B cell (primary cell): ENCODE data around the gene CHCHD6. TPM values are rescaled to one million over a fixed set of nuclear protein-coding genes. Genes with fewer than 3 reads are reported as not detected.

Experiments used
- ATAC-seq: fragments of 200-7000 bp; cut with Tn5 transposase; one replicate; pipeline ENCODE4 v1.10.0; 2021; ENCODE audit warnings: low read depth, mild to moderate bottlenecking, moderate number of reproducible peaks, moderate library complexity
- CTCF ChIA-PET: fragments of 350-600 bp; sonication (Branson Sonifier 250); formaldehyde crosslinking; loops from one replicate; lab custom pipeline; 2021; ENCODE audit warnings: antibody characterized with exemption, inconsistent platforms; lab: Charles Lee
- POLR2A ChIA-PET: fragments of 350-600 bp; sonication (Branson Sonifier 250); formaldehyde crosslinking; loops from one replicate; lab custom pipeline; 2021; ENCODE audit warnings: antibody characterized with exemption; lab: Charles Lee
- DNase-seq: peaks from one replicate; pipeline ENCODE4 v3.0.0; 2013
- H2AFZ ChIP-seq: 2 replicates; pipeline ENCODE4 v1.6.1; 2012; ENCODE audit warnings: mild to moderate bottlenecking, low read depth, low read length; ENCODE audit not compliant: insufficient read depth, poor library complexity, severe bottlenecking
- H3K27ac ChIP-seq, 2 donors: 1 replicate in 1 of 2; 2 replicates in 1 of 2; pipeline ENCODE4 v1.5.1; 2012 to 2013; ENCODE audit warnings: low read length in 2 of 2, mild to moderate bottlenecking in 2 of 2, moderate library complexity in 1 of 2
- H3K27me3 ChIP-seq, 4 experiments: fragments of 200-600 bp in 1 of 4; sonication (generic) in 1 of 4; replicated peaks in 1 of 4; 1 replicate in 2 of 4; 2 replicates in 2 of 4; pipeline versions ENCODE4 v1.6.1 to v1.7.0; 2013 to 2016; ENCODE audit warnings: low read length in 3 of 4, mild to moderate bottlenecking in 2 of 4, mixed read lengths in 1 of 4, moderate library complexity in 1 of 4; ENCODE audit not compliant: insufficient read depth in 4 of 4, control insufficient read depth in 3 of 4; ENCODE audit errors: control extremely low read depth in 1 of 4
- H3K36me3 ChIP-seq, 2 experiments: replicated peaks in 1 of 2; 1 replicate in 1 of 2; 2 replicates in 1 of 2; pipeline versions ENCODE4 v1.6.1 to v1.7.1; 2013; ENCODE audit warnings: low read length in 1 of 2; ENCODE audit not compliant: insufficient read depth in 2 of 2, control insufficient read depth in 1 of 2; ENCODE audit errors: control extremely low read depth in 1 of 2, extremely low read depth in 1 of 2
- H3K4me1 ChIP-seq, 2 donors: fragments of 200-600 bp in 1 of 2; sonication (generic) in 1 of 2; 1 replicate in 1 of 2; 2 replicates in 1 of 2; pipeline versions ENCODE4 v1.5.1 to v1.6.1; 2013 to 2017; ENCODE audit warnings: low read length in 2 of 2; ENCODE audit not compliant: control insufficient read depth in 2 of 2, insufficient read depth in 2 of 2
- H3K4me2 ChIP-seq: replicated peaks from 2 replicates; pipeline ENCODE3; 2012; ENCODE audit warnings: mild to moderate bottlenecking, low read depth, low read length; ENCODE audit not compliant: poor library complexity, severe bottlenecking
- H3K4me3 ChIP-seq, 5 experiments: fragments of 200-600 bp in 1 of 5; sonication (generic) in 1 of 5; 1 replicate in 3 of 5; 2 replicates in 2 of 5; pipeline versions ENCODE4 v1.5.1 to v1.7.0; 2011 to 2016; ENCODE audit warnings: low read length in 4 of 5, mild to moderate bottlenecking in 4 of 5, low read depth in 2 of 5, control low read depth in 1 of 5, moderate library complexity in 1 of 5; ENCODE audit not compliant: insufficient read depth in 1 of 5; ENCODE audit errors: control extremely low read depth in 1 of 5, extremely low read depth in 1 of 5
- H3K79me2 ChIP-seq: fragments of 200-600 bp; sonication (generic); one replicate; pipeline ENCODE4 v1.6.0; 2016; ENCODE audit warnings: low read length; ENCODE audit not compliant: control insufficient read depth, insufficient read depth
- H3K9ac ChIP-seq: fragments of 200-600 bp; sonication (generic); 2 replicates; pipeline ENCODE4 v1.6.1; 2017; ENCODE audit warnings: mild to moderate bottlenecking, low read length, moderate library complexity
- H3K9me3 ChIP-seq, 3 donors: one replicate each; pipeline versions ENCODE4 v1.6.1 to v1.7.1; 2013; ENCODE audit warnings: low read length in 2 of 3; ENCODE audit not compliant: control insufficient read depth in 2 of 3, insufficient read depth in 1 of 3; ENCODE audit errors: control extremely low read depth in 1 of 3
- H4K20me1 ChIP-seq: 2 replicates; pipeline ENCODE4 v1.6.0; 2012; ENCODE audit warnings: mild to moderate bottlenecking, low read length; ENCODE audit not compliant: insufficient read depth, control insufficient read depth, poor library complexity, severe bottlenecking
- H3K27ac Mint-ChIP-seq: one replicate; pipeline ENCODE4 v1.8.0; 2021; ENCODE audit warnings: mixed read lengths
- H3K27me3 Mint-ChIP-seq: one replicate; pipeline ENCODE4 v1.8.0; 2021; ENCODE audit warnings: mixed read lengths
- H3K4me1 Mint-ChIP-seq: one replicate; pipeline ENCODE4 v1.8.0; 2021; ENCODE audit warnings: mixed read lengths
- H3K4me3 Mint-ChIP-seq: one replicate; pipeline ENCODE4 v1.8.0; 2021; ENCODE audit warnings: mixed read lengths
- H3K9me3 Mint-ChIP-seq: one replicate; pipeline ENCODE4 v1.8.0; 2022; ENCODE audit warnings: mixed read lengths; ENCODE audit not compliant: insufficient read depth
- EZH2 ChIP-seq: IDR thresholded peaks from 2 replicates; pipeline ENCODE4 v1.6.1; 2012; ENCODE audit warnings: borderline replicate concordance, low read depth, mild to moderate bottlenecking, moderate library complexity, low read length; ENCODE audit not compliant: insufficient read depth, poor library complexity, severe bottlenecking
- WGBS: methylation state at CpG from one replicate; pipeline ENCODE4 v1.1.5; 2013; ENCODE audit warnings: missing lambda C conversion rate; ENCODE audit not compliant: insufficient coverage; 5-methylcytosine and 5-hydroxymethylcytosine counted together
- intact Hi-C: fragments of 100-400 bp; cut with micrococcal nuclease; formaldehyde crosslinking; loops from one replicate; pipeline ENCODE4 v1.10.0; 2022
- polyA plus RNA-seq: library from polyadenylated mRNA; depleted of rRNA; stranded (reverse); fragments of >200 nt; gene quantifications from 2 replicates; pipeline ENCODE4 v1.2.3, GENCODE V29; 2012
- total RNA-seq, 2 donors: library from RNA; stranded (reverse); fragments of 120-200 nt in 1 of 2; gene quantifications; 1 replicate in 1 of 2; 2 replicates in 1 of 2; pipeline versions ENCODE4 v1.2.3 to v1.2.4, GENCODE V29; 2013 to 2022
- TF ChIP-seq, protein P1 (sequence below): fragments of 200-600 bp; IDR thresholded peaks from one replicate; pipeline ENCODE4 v1.8.0; 2022; ENCODE audit warnings: antibody characterized with exemption, mild to moderate bottlenecking

Gene CHCHD6
- total and polyA plus RNA-seq, 2 donors (not counting 1 experiment from before 2014, with no cell fraction given): 8.0 to 13.5 TPM

DNA sequence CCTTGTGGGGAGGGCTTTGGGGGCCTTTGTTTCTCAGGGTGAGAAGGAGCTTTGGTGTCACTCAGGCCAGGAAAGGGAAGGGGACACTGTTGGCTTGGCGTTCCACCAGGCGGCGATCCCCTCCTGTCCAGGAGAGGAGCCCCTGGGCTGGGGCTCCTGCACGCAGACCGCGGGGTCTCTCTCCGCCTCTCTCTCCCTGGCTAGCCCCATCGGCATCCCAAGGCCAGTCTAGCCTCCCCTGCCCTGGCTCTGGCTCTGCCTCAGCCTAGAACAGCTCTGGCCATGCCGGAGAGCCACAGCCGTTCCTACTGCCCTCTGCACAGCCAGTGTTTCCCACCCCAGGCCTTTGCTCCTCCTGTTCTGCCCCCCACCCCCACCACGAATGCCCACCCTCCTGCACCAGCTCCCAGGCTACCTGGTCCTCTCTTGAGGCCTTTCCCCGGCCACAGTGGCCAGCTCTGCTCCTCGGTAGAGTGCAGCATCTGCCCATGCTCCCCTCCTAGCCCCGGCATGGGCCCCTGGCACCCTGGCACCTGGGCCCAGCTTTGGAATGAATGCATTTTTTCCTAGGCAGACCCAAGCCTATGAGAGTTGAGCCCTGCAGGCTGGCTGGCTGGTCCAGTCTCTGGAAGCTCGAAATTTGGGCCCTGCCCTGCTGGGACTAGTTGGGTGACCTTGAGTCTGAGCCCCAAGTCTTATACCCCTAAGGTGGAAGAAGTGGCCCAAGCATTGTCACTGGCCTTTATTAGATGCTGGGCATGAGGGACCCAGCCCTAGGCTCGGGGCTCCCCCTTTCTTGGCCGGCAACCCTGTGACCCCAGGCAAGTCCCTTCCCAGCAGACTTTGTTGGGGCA is 281.3 kb downstream of the CHCHD6 start:
- H3K9me3 Mint-ChIP-seq: no peaks in the 10 kb centered on the region
- ChIA-PET POLR2A (no interaction called here), CTCF (interaction anchor here (1.6 to 6.3 kb wide), 2 partner anchors 74 to 233 kb away, joined by 4 to 47 read pairs; no protein-coding TSS in a partner anchor)
- H3K79me2 ChIP-seq: no peaks in the 10 kb centered on the region
- H4K20me1 ChIP-seq: peaks cover 5% of the 10 kb centered on the region
- no peaks in the 10 kb centered on the region for H3K27me3 Mint-ChIP-seq
- H3K27ac Mint-ChIP-seq: no peak overlapping the region
- H3K36me3 ChIP-seq: no peaks in the 10 kb centered on the region
- TF ChIP-seq, protein P1, sequence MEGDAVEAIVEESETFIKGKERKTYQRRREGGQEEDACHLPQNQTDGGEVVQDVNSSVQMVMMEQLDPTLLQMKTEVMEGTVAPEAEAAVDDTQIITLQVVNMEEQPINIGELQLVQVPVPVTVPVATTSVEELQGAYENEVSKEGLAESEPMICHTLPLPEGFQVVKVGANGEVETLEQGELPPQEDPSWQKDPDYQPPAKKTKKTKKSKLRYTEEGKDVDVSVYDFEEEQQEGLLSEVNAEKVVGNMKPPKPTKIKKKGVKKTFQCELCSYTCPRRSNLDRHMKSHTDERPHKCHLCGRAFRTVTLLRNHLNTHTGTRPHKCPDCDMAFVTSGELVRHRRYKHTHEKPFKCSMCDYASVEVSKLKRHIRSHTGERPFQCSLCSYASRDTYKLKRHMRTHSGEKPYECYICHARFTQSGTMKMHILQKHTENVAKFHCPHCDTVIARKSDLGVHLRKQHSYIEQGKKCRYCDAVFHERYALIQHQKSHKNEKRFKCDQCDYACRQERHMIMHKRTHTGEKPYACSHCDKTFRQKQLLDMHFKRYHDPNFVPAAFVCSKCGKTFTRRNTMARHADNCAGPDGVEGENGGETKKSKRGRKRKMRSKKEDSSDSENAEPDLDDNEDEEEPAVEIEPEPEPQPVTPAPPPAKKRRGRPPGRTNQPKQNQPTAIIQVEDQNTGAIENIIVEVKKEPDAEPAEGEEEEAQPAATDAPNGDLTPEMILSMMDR: no peak
- TF ChIP-seq EZH2: no peak
- no peak overlapping the region for H3K27ac ChIP-seq
- DNase-seq (no peak), ATAC-seq (no peak)
- peaks cover 0 to 11% (median 0%) of the 10 kb centered on the region in 3 donors for H3K9me3 ChIP-seq
- intact Hi-C loops: loop anchor here (10.0 kb wide), 1 partner anchor 1071 kb away; no protein-coding TSS in a partner anchor
- H3K9ac ChIP-seq: no peak overlapping the region
- no peak overlapping the region for H2AFZ ChIP-seq
- WGBS: 97% methylated on average over 10 of the region's 17 CpGs
- no peak overlapping the region for H3K4me2 ChIP-seq
- peaks cover 0 to 18% (median 6%) of the 10 kb centered on the region in 4 experiments for H3K27me3 ChIP-seq
- peaks cover 12% of the 10 kb centered on the region for H3K4me1 Mint-ChIP-seq
- H3K4me1 ChIP-seq: peaks cover 17 to 24% of the 10 kb centered on the region in 2 donors
- no peak overlapping the region for H3K4me3 Mint-ChIP-seq
- no peak overlapping the region for H3K4me3 ChIP-seq

DNA sequence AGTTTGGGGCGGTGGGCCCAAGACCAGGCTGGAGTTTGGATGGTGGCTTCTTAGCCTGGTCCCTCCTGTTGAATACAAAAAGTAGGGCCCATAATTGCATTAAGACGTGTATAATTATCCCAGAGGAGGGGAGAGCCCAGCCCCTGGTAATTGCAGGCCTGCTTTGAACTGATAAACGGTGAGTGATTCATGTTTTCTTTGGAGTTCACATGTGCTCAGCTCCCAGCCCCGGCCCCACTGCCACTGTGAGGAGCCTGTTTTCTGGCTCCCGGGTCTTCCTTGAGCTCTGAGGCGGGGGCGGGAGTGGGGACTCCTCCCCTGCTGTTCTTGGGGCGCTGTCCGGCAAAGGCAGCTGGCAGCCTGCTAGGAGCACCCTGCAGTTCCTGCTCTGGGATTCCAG is 282.0 kb downstream of the CHCHD6 start:
- Histone ChIP-seq H4K20me1 (peaks cover 5% of the 10 kb centered on the region), H3K4me2 (no peak overlapping the region), H3K4me1 (peaks cover 17 to 24% of the 10 kb centered on the region in 2 donors), H3K9me3 (peaks cover 0 to 9% (median 0%) of the 10 kb centered on the region in 3 donors), H2AFZ (no peak overlapping the region), H3K27me3 (peaks cover 0 to 12% (median 6%) of the 10 kb centered on the region in 4 experiments), H3K9ac (no peak overlapping the region), H3K79me2 (no peaks in the 10 kb centered on the region), H3K4me3 (no peak overlapping the region), H3K36me3 (no peaks in the 10 kb centered on the region), H3K27ac (no peak overlapping the region)
- no peak for ATAC-seq
- Mint-ChIP-seq H3K9me3 (no peaks in the 10 kb centered on the region), H3K4me3 (no peak overlapping the region), H3K27me3 (no peaks in the 10 kb centered on the region), H3K4me1 (peaks cover 12% of the 10 kb centered on the region), H3K27ac (no peak overlapping the region)
- ChIA-PET CTCF (interaction anchor here (6.3 kb wide), 1 partner anchor 234 kb away, joined by 47 read pairs; no protein-coding TSS in a partner anchor), POLR2A (no interaction called here)
- TF ChIP-seq, protein P1: no peak
- no peak for TF ChIP-seq EZH2
- 88% methylated on average over 9 of the region's 9 CpGs for WGBS
- no peak for DNase-seq
- intact Hi-C loops: loop anchor here (10.0 kb wide), 1 partner anchor 1071 kb away; no protein-coding TSS in a partner anchor
